Measurements from ENCODE around the gene SLC22A17. TPM values are rescaled to one million over a fixed set of nuclear protein-coding genes. Genes with fewer than 3 reads are reported as not detected.
A peak's percentile ranks its signal among the peaks of the same experiment; 100 is the strongest.

Gene SLC22A17
- total RNA-seq, 1 donor from 2014 or later = 2.0 TPM

GRCh38 chr14:23381871-23382270, 29.2 kb upstream of the SLC22A17 start:
- ATAC-seq = no peak

GRCh38 chr14:23380976-23381375, 28.3 kb upstream of the SLC22A17 start:
- no peak for ATAC-seq

GRCh38 chr14:23380197-23380914, 27.7 kb upstream of the SLC22A17 start:
- ATAC-seq = no peak

GRCh38 chr14:23379366-23380196, 26.9 kb upstream of the SLC22A17 start:
- peak; percentile 96 for ATAC-seq

GRCh38 chr14:23378612-23379220, 26.0 kb upstream of the SLC22A17 start:
- no peak for ATAC-seq

GRCh38 chr14:23377573-23378563, 25.2 kb upstream of the SLC22A17 start:
- no peak for ATAC-seq

GRCh38 chr14:23377198-23377550, 24.5 kb upstream of the SLC22A17 start:
- no peak for ATAC-seq

- ATAC-seq = no peak
These were observed 24.0 kb upstream of the SLC22A17 start, which contains the start of gene CMTM5 for GRCh38 chr14:23376482-23377197. TSS of gene CMTM5 (plus strand) at chr14:23377046. CDS start at chr14:23377252, 206 bp downstream.

- no peak for ATAC-seq
These were observed 23.0 kb upstream of the SLC22A17 start for GRCh38 chr14:23375527-23376251.

- no peak for ATAC-seq
These were observed 20.4 kb upstream of the SLC22A17 start for GRCh38 chr14:23373041-23373440.

- no peak for ATAC-seq
These were observed 19.8 kb upstream of the SLC22A17 start, which contains the start of gene IL25 for GRCh38 chr14:23372509-23372908. TSS of gene IL25 (plus strand) at chr14:23372809.

GRCh38 chr14:23371865-23372264, 19.2 kb upstream of the SLC22A17 start:
- no peak for ATAC-seq

- ATAC-seq = no peak
These were observed 17.5 kb upstream of the SLC22A17 start for GRCh38 chr14:23370221-23370620.

GRCh38 chr14:23366426-23366921, 13.8 kb upstream of the SLC22A17 start:
- peak; percentile 75 for ATAC-seq

GRCh38 chr14:23365732-23366425, 13.2 kb upstream of the SLC22A17 start:
- ATAC-seq = peak; percentile 70

GRCh38 chr14:23365036-23365731, 12.5 kb upstream of the SLC22A17 start, which contains the start of gene EFS:
TSS of gene EFS (minus strand) at chr14:23365172. CDS start at chr14:23365025, 147 bp downstream.
- ATAC-seq = peak; percentile 84

GRCh38 chr14:23364164-23365035, 11.7 kb upstream of the SLC22A17 start:
- peak; percentile 35 for ATAC-seq

GRCh38 chr14:23362200-23362599, 9.5 kb upstream of the SLC22A17 start:
- ATAC-seq = no peak

All from esophagus mucosa (tissue), 1 donor.